Muscle of leg (tissue), 16 donors: ENCODE measurements around the gene BMP10. TPM values are rescaled to one million over a fixed set of nuclear protein-coding genes. Genes with fewer than 3 reads are reported as not detected.

Source experiments
- DNase-seq: peaks from one replicate; pipeline ENCODE4 v3.0.0; 2013
- H3K27ac ChIP-seq: one replicate; pipeline ENCODE4 v1.5.1; 2013; ENCODE audit warnings: mild to moderate bottlenecking, low read length, control low read depth
- H3K27me3 ChIP-seq: one replicate; pipeline ENCODE4 v1.6.1; 2013; ENCODE audit warnings: low read length; ENCODE audit not compliant: control insufficient read depth, insufficient read depth
- H3K36me3 ChIP-seq: one replicate; pipeline ENCODE4 v1.6.1; 2013; ENCODE audit warnings: low read length; ENCODE audit not compliant: control insufficient read depth, insufficient read depth
- H3K4me1 ChIP-seq: one replicate; pipeline ENCODE4 v1.6.1; 2013; ENCODE audit warnings: low read length; ENCODE audit not compliant: control insufficient read depth, insufficient read depth
- H3K4me3 ChIP-seq: one replicate; pipeline ENCODE4 v1.5.1; 2013; ENCODE audit warnings: low read length, control low read depth
- H3K9me3 ChIP-seq: replicated peaks from 2 replicates; pipeline ENCODE4 v1.6.1; 2013; ENCODE audit warnings: low read depth, low read length; ENCODE audit not compliant: control insufficient read depth
- WGBS: methylation state at CpG from one replicate; pipeline ENCODE4 v1.1.5; 2013; ENCODE audit warnings: missing lambda C conversion rate; ENCODE audit not compliant: insufficient coverage; 5-methylcytosine and 5-hydroxymethylcytosine counted together
- long read RNA-seq, 11 donors: transcript quantifications; one replicate each; lab custom pipeline, GENCODE V29; 2026
- polyA plus RNA-seq, 8 donors: library from polyadenylated mRNA; unstranded; fragments of 120-200 nt; gene quantifications; one replicate each; pipeline versions ENCODE4 v1.2.1 to v1.2.3, GENCODE V29; 2013; ENCODE audit warnings: inconsistent platforms in 1 of 8, low replicate concordance in 1 of 8; ENCODE audit not compliant: insufficient read length in 8 of 8, insufficient read depth in 1 of 8
- total RNA-seq: library from RNA; stranded (reverse); fragments of 120-200 nt; gene quantifications from one replicate; pipeline ENCODE4 v1.2.4, GENCODE V29; 2013

BMP10 gene
- not detected for total RNA-seq
- polyA plus RNA-seq: not detected
- long read RNA-seq, donor 1: 0 reads
- long read RNA-seq, donor 2: 0 reads
- long read RNA-seq, donor 3: 0 reads
- long read RNA-seq, donor 4: 0 reads
- long read RNA-seq, donor 5: 0 reads
- long read RNA-seq, donor 6: 0 reads
- long read RNA-seq, donor 7: 0 reads
- long read RNA-seq, donor 8: 0 reads
- long read RNA-seq, donor 9: 0 reads
- long read RNA-seq, donor 10: 0 reads
- long read RNA-seq, donor 11: 0 reads

- H3K4me1 ChIP-seq: no peaks in the 10 kb centered on the region
- H3K27me3 ChIP-seq: no peaks in the 10 kb centered on the region
- DNase-seq: no peak
- H3K36me3 ChIP-seq: no peaks in the 10 kb centered on the region
- no peak within 1 kb of the TSS for H3K27ac ChIP-seq
- no peaks in the 10 kb centered on the region for H3K9me3 ChIP-seq
- WGBS: 80% methylated on average over 4 of the region's 6 CpGs
- H3K4me3 ChIP-seq: no peak within 1 kb of the TSS
Measured at GRCh38 chr2:68871159-68871764, at the start of gene BMP10. Gene BMP10, minus strand, starts transcription at chr2:68871397. Its CDS starts 39 bp downstream, at chr2:68871358.

GRCh38 chr2:68920481-68921170 lies 49.4 kb upstream of the BMP10 start:
- H3K27ac ChIP-seq: no peak overlapping the region
- no peaks in the 10 kb centered on the region for H3K4me1 ChIP-seq
- no peak for DNase-seq
- no peaks in the 10 kb centered on the region for H3K36me3 ChIP-seq
- H3K4me3 ChIP-seq: no peak overlapping the region
- WGBS: 93% methylated on average over 2 of the region's 6 CpGs
- no peaks in the 10 kb centered on the region for H3K27me3 ChIP-seq
- no peaks in the 10 kb centered on the region for H3K9me3 ChIP-seq

- Histone ChIP-seq H3K9me3 (no peaks in the 10 kb centered on the region), H3K4me1 (no peaks in the 10 kb centered on the region), H3K4me3 (no peak overlapping the region), H3K27ac (no peak overlapping the region), H3K27me3 (no peaks in the 10 kb centered on the region), H3K36me3 (no peaks in the 10 kb centered on the region)
- no peak for DNase-seq
- 94% methylated on average over 5 of the region's 7 CpGs for WGBS
Measured at GRCh38 chr2:68918497-68918896, 47.3 kb upstream of the BMP10 start.

- Histone ChIP-seq H3K4me1 (no peaks in the 10 kb centered on the region), H3K36me3 (no peaks in the 10 kb centered on the region), H3K27ac (no peak overlapping the region), H3K9me3 (no peaks in the 10 kb centered on the region), H3K27me3 (no peaks in the 10 kb centered on the region), H3K4me3 (no peak overlapping the region)
- no peak for DNase-seq
- no CpG with 5 or more reads among the region's 3 CpGs for WGBS
Measured at GRCh38 chr2:68917034-68917718, 46.0 kb upstream of the BMP10 start.

- WGBS: 33% methylated on average over 1 of the region's 1 CpG
- Histone ChIP-seq H3K27me3 (peaks cover 3% of the 10 kb centered on the region), H3K4me1 (no peaks in the 10 kb centered on the region), H3K27ac (no peak overlapping the region), H3K36me3 (no peaks in the 10 kb centered on the region), H3K9me3 (no peaks in the 10 kb centered on the region), H3K4me3 (no peak overlapping the region)
- no peak for DNase-seq
Measured at GRCh38 chr2:68916226-68916625, 45.0 kb upstream of the BMP10 start.

- Histone ChIP-seq H3K9me3 (no peaks in the 10 kb centered on the region), H3K4me1 (no peaks in the 10 kb centered on the region), H3K4me3 (no peak overlapping the region), H3K27ac (no peak overlapping the region), H3K27me3 (peaks cover 3% of the 10 kb centered on the region), H3K36me3 (no peaks in the 10 kb centered on the region)
- 93% methylated on average over 4 of the region's 4 CpGs for WGBS
- no peak for DNase-seq
Measured at GRCh38 chr2:68915393-68915792, 44.2 kb upstream of the BMP10 start.

GRCh38 chr2:68913359-68913758 lies 42.2 kb upstream of the BMP10 start:
- Histone ChIP-seq H3K9me3 (no peaks in the 10 kb centered on the region), H3K4me3 (no peak overlapping the region), H3K27me3 (peaks cover 3% of the 10 kb centered on the region), H3K4me1 (peaks cover 7% of the 10 kb centered on the region), H3K27ac (no peak overlapping the region), H3K36me3 (no peaks in the 10 kb centered on the region)
- no peak for DNase-seq
- WGBS: no CpG with 5 or more reads among the region's 3 CpGs

GRCh38 chr2:68912732-68913131 lies 41.5 kb upstream of the BMP10 start:
- 33% methylated on average over 2 of the region's 2 CpGs for WGBS
- peaks cover 9% of the 10 kb centered on the region for H3K4me1 ChIP-seq
- H3K9me3 ChIP-seq: no peaks in the 10 kb centered on the region
- H3K27me3 ChIP-seq: peaks cover 3% of the 10 kb centered on the region
- H3K36me3 ChIP-seq: no peaks in the 10 kb centered on the region
- H3K4me3 ChIP-seq: no peak overlapping the region
- H3K27ac ChIP-seq: no peak overlapping the region
- peak; percentile 22 for DNase-seq

GRCh38 chr2:68912111-68912510 lies 40.9 kb upstream of the BMP10 start:
- no peaks in the 10 kb centered on the region for H3K9me3 ChIP-seq
- H3K27ac ChIP-seq: no peak overlapping the region
- H3K4me3 ChIP-seq: no peak overlapping the region
- no peaks in the 10 kb centered on the region for H3K36me3 ChIP-seq
- no peak for DNase-seq
- 86% methylated on average over 2 of the region's 3 CpGs for WGBS
- H3K4me1 ChIP-seq: peaks cover 9% of the 10 kb centered on the region
- peaks cover 3% of the 10 kb centered on the region for H3K27me3 ChIP-seq

GRCh38 chr2:68911709-68912108 lies 40.5 kb upstream of the BMP10 start:
- DNase-seq: no peak
- 82% methylated on average over 1 of the region's 1 CpG for WGBS

More at GRCh38 chr2:68911709-68912108, 40.5 kb upstream of the BMP10 start:
- Histone ChIP-seq H3K27ac (no peak overlapping the region), H3K9me3 (no peaks in the 10 kb centered on the region), H3K27me3 (peaks cover 3% of the 10 kb centered on the region), H3K4me3 (no peak overlapping the region), H3K36me3 (no peaks in the 10 kb centered on the region), H3K4me1 (peaks cover 9% of the 10 kb centered on the region)
